ENCODE data around the gene CEP250. TPM values are rescaled to one million over a fixed set of nuclear protein-coding genes. Genes with fewer than 3 reads are reported as not detected.

CEP250 gene
- total and polyA plus RNA-seq, 12 donors = 4.8 to 18.8 (median 13.8) TPM

DNA sequence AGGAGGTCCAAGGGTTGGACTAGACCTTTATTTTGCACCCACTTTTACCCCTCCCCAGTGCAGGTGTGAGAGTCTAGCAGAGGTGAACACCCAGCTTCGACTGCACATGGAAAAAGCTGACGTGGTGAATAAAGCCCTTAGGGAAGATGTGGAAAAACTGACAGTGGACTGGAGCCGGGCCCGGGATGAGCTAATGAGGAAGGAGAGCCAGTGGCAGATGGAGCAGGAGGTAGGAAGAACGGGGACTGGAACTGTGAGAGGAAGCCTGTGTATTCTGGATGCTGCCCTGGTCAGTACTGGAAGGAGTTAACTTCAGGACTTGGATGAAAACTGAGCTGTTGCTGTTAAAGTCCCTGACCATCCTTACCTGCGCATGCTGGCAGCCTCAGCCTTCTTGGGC lies 10.6 kb downstream of the CEP250 start:
- no peak overlapping the region for H3K27ac ChIP-seq

DNA sequence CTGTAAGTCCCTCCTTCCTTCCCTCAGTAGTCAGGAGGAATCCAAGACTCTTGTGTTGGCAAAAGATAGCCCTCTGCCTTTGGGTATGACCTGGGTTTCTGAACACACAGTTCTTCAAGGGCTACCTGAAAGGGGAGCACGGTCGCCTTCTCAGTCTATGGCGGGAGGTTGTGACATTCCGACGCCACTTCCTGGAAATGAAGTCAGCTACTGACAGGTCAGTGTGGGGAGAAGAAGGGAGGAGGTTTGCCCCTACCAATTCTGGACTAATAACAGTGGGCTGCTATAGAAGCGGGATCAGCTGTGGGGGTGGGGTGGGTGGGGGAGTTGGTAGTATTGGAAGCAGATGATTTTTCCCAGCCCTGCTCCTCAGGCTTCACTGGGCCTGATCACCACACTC lies 11.5 kb downstream of the CEP250 start:
- TF ChIP-seq, protein P1, sequence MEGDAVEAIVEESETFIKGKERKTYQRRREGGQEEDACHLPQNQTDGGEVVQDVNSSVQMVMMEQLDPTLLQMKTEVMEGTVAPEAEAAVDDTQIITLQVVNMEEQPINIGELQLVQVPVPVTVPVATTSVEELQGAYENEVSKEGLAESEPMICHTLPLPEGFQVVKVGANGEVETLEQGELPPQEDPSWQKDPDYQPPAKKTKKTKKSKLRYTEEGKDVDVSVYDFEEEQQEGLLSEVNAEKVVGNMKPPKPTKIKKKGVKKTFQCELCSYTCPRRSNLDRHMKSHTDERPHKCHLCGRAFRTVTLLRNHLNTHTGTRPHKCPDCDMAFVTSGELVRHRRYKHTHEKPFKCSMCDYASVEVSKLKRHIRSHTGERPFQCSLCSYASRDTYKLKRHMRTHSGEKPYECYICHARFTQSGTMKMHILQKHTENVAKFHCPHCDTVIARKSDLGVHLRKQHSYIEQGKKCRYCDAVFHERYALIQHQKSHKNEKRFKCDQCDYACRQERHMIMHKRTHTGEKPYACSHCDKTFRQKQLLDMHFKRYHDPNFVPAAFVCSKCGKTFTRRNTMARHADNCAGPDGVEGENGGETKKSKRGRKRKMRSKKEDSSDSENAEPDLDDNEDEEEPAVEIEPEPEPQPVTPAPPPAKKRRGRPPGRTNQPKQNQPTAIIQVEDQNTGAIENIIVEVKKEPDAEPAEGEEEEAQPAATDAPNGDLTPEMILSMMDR (IDR thresholded peaks at IDR 0.05) = no peak
- Histone ChIP-seq H3K9me3 (no peaks in the 10 kb centered on the region), H3K4me3 (no peak overlapping the region), H3K27ac (peak overlapping the region in 2 of 10 donors; percentile 1 to 22), H3K4me1 (no peaks in the 10 kb centered on the region), H3K27me3 (no peaks in the 10 kb centered on the region), H3K36me3 (peaks cover 0 to 86% (median 35%) of the 10 kb centered on the region in 9 donors)
- DNase-seq (no peak), ATAC-seq (no peak)
- 83 to 90% methylated on average over 6 of the region's 6 CpGs for WGBS, 2 donors
- intact Hi-C loops (cut with DNase I) = loop anchor here in 5 of 10 donors (10.0 kb wide), 5 partner anchors 198 to 428 kb away; partner anchors contain the start of genes CPNE1 (in 1 of the 5), NFS1 (in 1 of the 5), RBM12 (in 1 of the 5) and ROMO1 (in 1 of the 5)

More for the DNA sequence above, 10.6 kb downstream of the CEP250 start:
- DNase-seq = peak in 1 of 2 donors; percentile 16
- peak in 6 of 8 donors; percentile 28 to 57 (median 45) for ATAC-seq
- TF ChIP-seq, protein P1 (IDR thresholded peaks at IDR 0.05) = no peak
- 63 to 68% methylated on average over 6 of the region's 6 CpGs for WGBS, 2 donors
- no peaks in the 10 kb centered on the region for H3K9me3 ChIP-seq
- intact Hi-C loops (cut with DNase I) = loop anchor here in 5 of 10 donors (10.0 kb wide), 5 partner anchors 199 to 429 kb away; partner anchors contain the start of genes CPNE1 (in 1 of the 5), NFS1 (in 1 of the 5), RBM12 (in 1 of the 5) and ROMO1 (in 1 of the 5)
- no peaks in the 10 kb centered on the region for H3K4me1 ChIP-seq
- H3K27me3 ChIP-seq = no peaks in the 10 kb centered on the region
- peaks cover 0 to 86% (median 26%) of the 10 kb centered on the region in 9 donors for H3K36me3 ChIP-seq
- H3K4me3 ChIP-seq = no peak overlapping the region

DNA sequence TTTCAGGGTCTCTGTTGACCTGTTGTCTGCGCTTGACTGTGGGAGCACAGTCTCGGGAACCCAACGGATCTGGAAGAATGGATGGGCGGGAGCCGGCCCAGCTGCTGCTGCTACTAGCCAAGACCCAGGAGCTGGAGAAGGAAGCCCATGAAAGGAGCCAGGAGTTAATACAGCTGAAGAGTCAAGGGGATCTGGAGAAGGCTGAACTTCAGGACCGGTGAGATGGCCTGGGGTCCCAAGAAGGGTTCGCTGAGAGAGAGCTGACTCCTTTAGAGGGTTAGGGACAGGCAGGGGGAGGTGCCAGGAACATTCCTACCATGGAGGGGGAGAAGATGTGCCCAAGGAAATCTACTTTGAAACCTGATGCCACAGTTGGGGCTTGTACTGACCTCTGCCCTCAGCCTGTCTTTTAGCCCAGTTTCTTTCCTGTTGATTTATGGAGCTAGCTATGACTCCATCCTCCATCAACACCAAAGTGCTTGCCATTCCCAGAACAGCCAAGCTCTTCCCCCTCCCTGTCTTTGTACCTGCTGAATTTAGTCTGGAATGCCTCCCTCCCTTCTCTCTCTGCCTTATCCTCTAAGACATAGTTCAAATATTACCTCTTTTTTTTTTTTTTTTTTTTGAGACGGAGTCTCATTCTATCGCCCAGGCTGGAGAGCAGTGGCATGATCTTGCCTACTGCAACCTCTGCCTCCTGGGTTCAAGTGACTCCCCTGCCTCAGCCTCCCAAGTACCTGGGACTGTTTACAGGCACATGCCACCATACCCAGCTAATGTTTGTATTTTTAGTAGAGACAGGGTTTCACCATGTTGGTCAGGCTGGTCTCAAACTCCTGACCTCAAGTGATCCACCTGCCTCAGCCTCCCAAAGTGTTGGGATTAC lies 12.2 kb downstream of the CEP250 start:
- 84 to 92% methylated on average over 9 of the region's 9 CpGs for WGBS, 2 donors
- DNase-seq (no peak), ATAC-seq (peak in 3 of 8 donors; percentile 45 to 54 (median 52))
- no peaks in the 10 kb centered on the region for H3K4me1 ChIP-seq
- intact Hi-C loops (cut with DNase I) = loop anchor here in 5 of 10 donors (10.0 kb wide), 5 partner anchors 197 to 427 kb away; partner anchors contain the start of genes CPNE1 (in 1 of the 5), NFS1 (in 1 of the 5), RBM12 (in 1 of the 5) and ROMO1 (in 1 of the 5)
- H3K36me3 ChIP-seq = peaks cover 0 to 86% (median 37%) of the 10 kb centered on the region in 9 donors
- no peak overlapping the region for H3K4me3 ChIP-seq
- no peaks in the 10 kb centered on the region for H3K9me3 ChIP-seq
- TF ChIP-seq, protein P1 (IDR thresholded peaks at IDR 0.05) = no peak
- peak overlapping the region in 2 of 10 donors; percentile 1 to 22 for H3K27ac ChIP-seq
- H3K27me3 ChIP-seq = no peaks in the 10 kb centered on the region

DNA sequence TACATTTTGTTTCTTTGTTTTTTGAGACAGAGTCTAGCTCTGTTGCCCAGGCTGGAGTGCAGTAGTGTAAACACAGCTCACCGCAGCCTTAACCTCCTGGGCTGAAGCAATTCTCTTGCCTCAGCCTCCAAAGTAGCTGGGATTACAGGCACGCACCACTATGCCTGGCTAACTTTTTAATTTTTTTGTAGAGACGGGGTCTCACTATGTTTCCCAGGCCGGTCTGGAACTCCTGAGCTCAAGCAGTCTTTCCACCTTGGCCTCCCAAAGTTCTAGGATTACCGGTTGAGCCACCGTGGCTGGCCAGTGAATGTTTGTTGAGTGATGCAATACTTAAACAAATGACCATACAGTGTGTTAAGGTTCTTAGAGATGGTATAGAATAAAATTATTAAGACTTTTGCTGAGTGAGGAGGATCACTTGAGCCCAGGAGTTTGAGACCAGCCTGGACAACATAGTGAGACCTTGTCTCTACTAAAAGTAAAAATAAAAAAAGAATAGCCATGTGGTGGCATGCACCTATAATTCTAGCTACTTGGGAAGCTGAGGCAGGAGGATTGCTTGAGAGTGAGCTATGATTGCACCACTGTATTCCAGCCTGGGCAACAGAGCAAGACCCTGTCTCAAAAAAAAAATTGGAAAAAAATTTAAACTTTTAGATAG lies 13.4 kb downstream of the CEP250 start:
- DNase-seq = no peak
- H3K27me3 ChIP-seq = no peaks in the 10 kb centered on the region
- ATAC-seq = no peak
- TF ChIP-seq, protein P1 (IDR thresholded peaks at IDR 0.05) = no peak
- H3K9me3 ChIP-seq = no peaks in the 10 kb centered on the region
- intact Hi-C loops (cut with DNase I) = loop anchor here in 5 of 10 donors (10.0 kb wide), 5 partner anchors 196 to 426 kb away; partner anchors contain the start of genes CPNE1 (in 1 of the 5), NFS1 (in 1 of the 5), RBM12 (in 1 of the 5) and ROMO1 (in 1 of the 5)
- H3K4me3 ChIP-seq = no peak overlapping the region
- H3K36me3 ChIP-seq = peaks cover 0 to 88% (median 42%) of the 10 kb centered on the region in 9 donors
- H3K4me1 ChIP-seq = no peaks in the 10 kb centered on the region
- H3K27ac ChIP-seq = no peak overlapping the region
- 78 to 79% methylated on average over 6 of the region's 6 CpGs for WGBS, 2 donors

Measured in heart right ventricle (tissue), 16 donors.